Hepatocyte (in vitro differentiated cells): Measurements from ENCODE around the gene MAST4.

Experiments used
- CTCF ChIP-seq: fragments of 200-600 bp; sonication (generic); IDR thresholded peaks from 2 replicates; pipeline ENCODE4 v1.5.1; 2016; ENCODE audit warnings: antibody characterized with exemption, mild to moderate bottlenecking; ENCODE audit not compliant: poor library complexity
- EZH2 ChIP-seq: fragments of 200-600 bp; sonication (generic); IDR thresholded peaks from 2 replicates; pipeline ENCODE4 v1.6.1; 2016; ENCODE audit warnings: antibody characterized with exemption, mild to moderate bottlenecking, borderline replicate concordance

- TF ChIP-seq CTCF (no peak), EZH2 (no peak)
Measured at GRCh38 chr5:67028371-67028770, 432.2 kb downstream of the MAST4 start.
